Measurements from ENCODE around the gene NPNT. TPM values are rescaled to one million over a fixed set of nuclear protein-coding genes. Genes with fewer than 3 reads are reported as not detected.
"Not testable (repeated sequence)": the region's sequence is repeated elsewhere in the genome, so short reads cannot be mapped to it uniquely, and the experiment has no call there.

The NPNT gene
- 0.14 TPM in 1 of 2 replicates, not detected in the other for total RNA-seq

DNA sequence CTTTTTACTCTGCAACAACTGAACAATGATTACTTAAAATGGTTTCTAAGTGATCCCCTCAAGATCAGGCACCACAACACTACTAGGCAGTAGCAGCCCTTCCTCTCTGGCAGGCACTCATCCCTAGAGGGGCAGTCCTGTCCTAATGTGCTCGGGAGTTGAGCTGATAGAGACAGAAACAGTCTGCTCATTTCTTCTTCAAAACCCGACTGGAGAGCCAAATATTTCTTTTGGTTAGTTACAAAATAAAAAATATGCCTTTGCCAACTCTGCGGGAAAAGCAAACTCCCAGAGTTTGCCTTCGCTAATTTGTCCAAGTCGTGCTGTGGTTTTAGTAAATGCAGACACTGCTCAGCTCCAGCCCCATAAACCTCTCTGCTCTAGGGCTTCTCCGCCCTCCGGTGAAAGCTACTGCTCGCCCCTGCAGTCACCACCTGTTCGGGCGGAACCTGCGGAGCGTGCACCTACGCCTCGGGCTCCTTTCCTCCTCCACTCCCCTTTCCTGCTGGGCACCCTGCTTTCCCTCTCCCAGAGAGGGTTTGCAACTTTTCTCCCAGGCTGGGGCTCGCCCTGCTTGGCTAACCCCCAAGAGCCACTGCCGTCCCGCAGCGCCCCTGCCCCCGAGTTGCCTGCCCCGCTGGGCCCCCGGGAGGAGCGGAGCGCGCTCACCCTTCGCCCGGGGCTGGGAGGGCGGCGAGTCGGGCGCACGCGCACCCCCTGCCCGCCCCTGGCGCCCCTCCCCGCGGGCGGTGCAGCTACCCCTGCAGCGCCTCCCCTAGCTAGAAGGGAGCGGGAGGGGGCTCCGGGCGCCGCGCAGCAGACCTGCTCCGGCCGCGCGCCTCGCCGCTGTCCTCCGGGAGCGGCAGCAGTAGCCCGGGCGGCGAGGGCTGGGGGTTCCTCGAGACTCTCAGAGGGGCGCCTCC is at the start of gene NPNT:
NPNT (plus strand) TSS at position 812 of the 923 bp plus-strand sequence. CDS start 182 bp downstream, outside the sequence.
- Mint-ChIP-seq H3K36me3 (ENCODE audit: low read depth) (no peaks in the 10 kb centered on the region), H3K4me1 (ENCODE audit: low read depth) (peaks cover 10% of the 10 kb centered on the region), H3K27ac (peak within 1 kb of the TSS; percentile 62), H3K9me3 (no peaks in the 10 kb centered on the region), H3K4me3 (ENCODE audit: low read depth) (peak within 1 kb of the TSS; percentile 77), H3K27me3 (ENCODE audit: low read depth) (peaks cover 78% of the 10 kb centered on the region)
- no peak for DNase-seq (ENCODE audit: low spot score)
- intact Hi-C loops (cut with micrococcal nuclease), result loop anchor here (10.0 kb wide), 1 partner anchor 190 kb away; the partner anchor contains the start of genes GSTCD and INTS12

DNA sequence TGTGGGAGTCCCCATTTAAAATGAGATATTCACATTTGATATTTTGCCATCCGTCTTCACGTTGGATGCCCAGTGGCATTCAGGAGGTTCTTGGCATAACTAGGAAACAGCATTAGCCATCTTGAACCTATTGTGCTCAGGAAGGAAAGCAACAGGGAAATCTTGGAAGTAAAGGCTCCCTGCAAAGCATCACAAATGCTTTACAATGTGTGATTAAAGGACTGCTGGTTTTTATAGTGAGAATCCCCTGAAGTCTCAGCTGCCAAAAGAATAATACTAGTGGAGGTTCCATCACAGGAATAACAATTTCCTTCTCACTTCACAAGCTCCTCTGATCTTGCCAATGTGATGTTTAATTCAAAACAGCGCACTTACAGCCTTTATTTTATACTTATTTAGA is 49.7 kb upstream of the NPNT start:
- Mint-ChIP-seq H3K4me1 (ENCODE audit: low read depth) (no peaks in the 10 kb centered on the region), H3K4me3 (ENCODE audit: low read depth) (no peak overlapping the region)
- intact Hi-C loops (cut with micrococcal nuclease), result no loop called here

DNA sequence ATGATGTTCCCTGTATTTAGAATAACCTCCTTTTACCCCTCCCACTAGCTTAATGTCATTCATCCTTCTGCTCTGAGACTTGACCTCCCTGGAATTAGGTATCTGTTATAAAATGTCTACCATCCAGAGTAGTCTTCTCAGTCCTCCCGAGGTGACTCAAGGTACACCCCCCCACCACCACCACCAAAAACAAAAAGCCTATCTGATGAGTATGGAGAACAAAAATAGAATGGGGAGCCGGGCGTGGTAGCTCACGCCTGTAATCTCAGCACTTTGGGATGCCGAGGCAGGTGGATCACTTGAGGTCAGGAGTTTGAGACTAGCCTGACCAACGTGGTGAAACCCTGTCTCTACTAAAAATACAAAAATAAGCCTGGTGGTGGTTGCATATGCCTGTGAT is 46.9 kb upstream of the NPNT start:
- H3K27me3 Mint-ChIP-seq (ENCODE audit: low read depth); H3K9me3 Mint-ChIP-seq; DNase-seq (ENCODE audit: low spot score); H3K4me1 Mint-ChIP-seq (ENCODE audit: low read depth); intact Hi-C loops (cut with micrococcal nuclease); H3K27ac Mint-ChIP-seq; H3K4me3 Mint-ChIP-seq (ENCODE audit: low read depth); H3K36me3 Mint-ChIP-seq (ENCODE audit: low read depth): not testable (repeated sequence)

More for the DNA sequence above, 49.7 kb upstream of the NPNT start:
- no peak for DNase-seq (ENCODE audit: low spot score)
- no peaks in the 10 kb centered on the region for H3K9me3 Mint-ChIP-seq
- no peaks in the 10 kb centered on the region for H3K27me3 Mint-ChIP-seq (ENCODE audit: low read depth)
- H3K36me3 Mint-ChIP-seq (ENCODE audit: low read depth), result peaks cover 6% of the 10 kb centered on the region
- no peak overlapping the region for H3K27ac Mint-ChIP-seq

GRCh38 chr4:105851196-105851595 is 44.1 kb upstream of the NPNT start:
- Mint-ChIP-seq H3K27me3 (ENCODE audit: low read depth) (no peaks in the 10 kb centered on the region), H3K36me3 (ENCODE audit: low read depth) (no peaks in the 10 kb centered on the region), H3K4me1 (ENCODE audit: low read depth) (no peaks in the 10 kb centered on the region), H3K9me3 (peaks cover 15% of the 10 kb centered on the region), H3K27ac (no peak overlapping the region), H3K4me3 (ENCODE audit: low read depth) (no peak overlapping the region)
- DNase-seq (ENCODE audit: low spot score), result no peak
- intact Hi-C loops (cut with micrococcal nuclease), result no loop called here

- intact Hi-C loops (cut with micrococcal nuclease); H3K36me3 Mint-ChIP-seq (ENCODE audit: low read depth); H3K27me3 Mint-ChIP-seq (ENCODE audit: low read depth); DNase-seq (ENCODE audit: low spot score); H3K4me3 Mint-ChIP-seq (ENCODE audit: low read depth); H3K27ac Mint-ChIP-seq; H3K4me1 Mint-ChIP-seq (ENCODE audit: low read depth): not testable (repeated sequence)
- peaks cover 15% of the 10 kb centered on the region for H3K9me3 Mint-ChIP-seq
Observed at GRCh38 chr4:105852230-105852629, 43.0 kb upstream of the NPNT start.

DNA sequence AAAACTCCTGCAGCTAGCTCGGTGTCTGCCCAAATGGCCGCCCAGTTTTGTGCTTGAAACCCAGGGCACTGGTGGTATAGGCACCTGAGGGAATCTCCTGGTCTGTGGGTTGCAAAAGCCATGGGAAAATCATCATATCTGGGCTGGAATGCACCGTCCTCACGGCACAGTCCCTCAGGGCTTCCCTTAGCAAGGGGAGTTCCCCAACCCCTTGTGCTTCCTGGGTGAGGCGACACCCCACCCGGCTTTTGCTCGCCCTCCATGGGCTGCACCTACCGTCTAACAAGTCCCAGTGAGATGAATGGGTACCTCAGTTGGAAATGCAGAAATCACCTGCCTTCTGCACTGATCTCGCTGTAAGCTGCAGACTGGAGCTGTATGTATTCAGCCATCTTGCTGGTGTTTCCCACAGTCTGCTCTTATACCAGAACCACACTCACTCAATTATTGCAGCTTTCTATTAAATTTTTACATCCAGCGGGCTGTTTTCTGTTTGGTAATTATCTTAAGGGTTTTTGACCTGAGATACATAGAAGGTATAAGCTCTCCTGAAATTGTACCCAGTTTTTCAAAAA is 36.7 kb upstream of the NPNT start:
- H3K4me1 Mint-ChIP-seq (ENCODE audit: low read depth), result no peaks in the 10 kb centered on the region
- H3K27ac Mint-ChIP-seq, result no peak overlapping the region
- H3K36me3 Mint-ChIP-seq (ENCODE audit: low read depth), result no peaks in the 10 kb centered on the region
- no peaks in the 10 kb centered on the region for H3K27me3 Mint-ChIP-seq (ENCODE audit: low read depth)
- H3K9me3 Mint-ChIP-seq, result peaks cover 24% of the 10 kb centered on the region
- DNase-seq (ENCODE audit: low spot score), result no peak
- intact Hi-C loops (cut with micrococcal nuclease), result no loop called here
- no peak overlapping the region for H3K4me3 Mint-ChIP-seq (ENCODE audit: low read depth)

DNA sequence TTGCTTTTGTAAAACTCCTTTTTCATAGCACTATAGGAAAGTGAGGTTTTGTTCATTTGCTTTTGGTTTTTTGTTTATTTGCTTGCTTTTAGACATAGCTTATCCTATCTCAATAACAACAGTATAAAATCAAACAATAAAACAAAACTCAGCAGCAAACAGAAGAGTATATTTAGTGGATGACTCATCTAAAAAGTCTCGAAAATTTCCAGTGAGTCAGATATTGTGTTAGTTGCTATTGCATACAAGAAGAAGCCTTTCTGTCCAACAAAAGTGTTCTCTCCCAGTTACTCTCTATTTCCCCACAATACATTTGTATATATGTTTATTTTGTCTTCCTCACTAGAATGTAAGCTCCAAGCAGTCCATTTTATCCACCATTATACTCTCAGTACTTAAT is 36.0 kb upstream of the NPNT start:
- Mint-ChIP-seq H3K27ac (no peak overlapping the region), H3K4me3 (ENCODE audit: low read depth) (no peak overlapping the region), H3K27me3 (ENCODE audit: low read depth) (no peaks in the 10 kb centered on the region), H3K4me1 (ENCODE audit: low read depth) (no peaks in the 10 kb centered on the region), H3K9me3 (peaks cover 21% of the 10 kb centered on the region), H3K36me3 (ENCODE audit: low read depth) (no peaks in the 10 kb centered on the region)
- DNase-seq (ENCODE audit: low spot score), result no peak
- intact Hi-C loops (cut with micrococcal nuclease), result no loop called here

DNA sequence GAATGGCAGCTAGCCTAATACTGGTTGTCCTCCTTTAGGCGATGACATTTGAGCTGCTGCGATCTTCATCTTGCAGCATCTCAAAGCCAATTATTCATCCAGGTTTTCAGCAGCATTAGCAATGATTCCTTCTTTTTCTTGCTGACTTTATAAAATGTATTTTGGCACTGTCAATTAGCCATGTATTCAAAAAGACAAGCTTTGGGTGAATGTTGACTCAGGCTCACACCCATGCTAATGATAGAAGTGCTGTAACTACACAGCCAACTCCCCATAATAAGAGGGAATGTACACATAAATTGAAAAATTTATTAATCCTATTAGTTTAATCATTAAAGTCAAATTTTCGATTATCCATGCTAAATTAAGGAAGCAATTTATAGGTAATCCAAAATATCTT is 24.3 kb upstream of the NPNT start:
- DNase-seq (ENCODE audit: low spot score), result no peak
- Mint-ChIP-seq H3K36me3 (ENCODE audit: low read depth) (no peaks in the 10 kb centered on the region), H3K27ac (no peak overlapping the region), H3K4me3 (ENCODE audit: low read depth) (no peak overlapping the region), H3K4me1 (ENCODE audit: low read depth) (no peaks in the 10 kb centered on the region), H3K9me3 (no peaks in the 10 kb centered on the region), H3K27me3 (ENCODE audit: low read depth) (no peaks in the 10 kb centered on the region)
- intact Hi-C loops (cut with micrococcal nuclease), result loop anchor here (2.0 kb wide), 1 partner anchor 42 kb away; no protein-coding TSS in a partner anchor

- no peak for DNase-seq (ENCODE audit: low spot score)
- Mint-ChIP-seq H3K4me3 (ENCODE audit: low read depth) (no peak overlapping the region), H3K27ac (no peak overlapping the region), H3K9me3 (no peaks in the 10 kb centered on the region), H3K4me1 (ENCODE audit: low read depth) (no peaks in the 10 kb centered on the region), H3K27me3 (ENCODE audit: low read depth) (no peaks in the 10 kb centered on the region), H3K36me3 (ENCODE audit: low read depth) (no peaks in the 10 kb centered on the region)
- intact Hi-C loops (cut with micrococcal nuclease), result loop anchor here (2.0 kb wide), 1 partner anchor 41 kb away; no protein-coding TSS in a partner anchor
Observed at GRCh38 chr4:105871997-105872396, 23.3 kb upstream of the NPNT start.

DNA sequence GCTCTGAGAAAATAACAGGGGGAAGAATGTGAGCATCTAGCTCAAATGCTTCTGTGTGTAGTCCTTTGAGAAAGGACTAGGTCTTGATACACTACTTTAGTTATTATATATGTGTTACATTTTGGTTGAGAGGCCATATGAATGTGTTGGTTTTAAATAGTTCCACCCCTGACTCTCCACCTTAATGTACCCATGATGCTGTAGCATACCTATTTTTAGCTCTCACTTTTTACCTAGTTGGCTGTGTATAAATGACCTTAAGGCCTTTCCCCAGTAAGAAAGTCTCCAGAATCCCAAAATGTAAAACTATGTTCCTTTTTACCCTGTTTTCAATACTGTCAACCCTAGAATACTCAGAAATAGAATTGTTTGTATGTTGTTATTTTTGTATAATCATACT is 20.0 kb upstream of the NPNT start:
- no peak overlapping the region for H3K27ac Mint-ChIP-seq
- DNase-seq (ENCODE audit: low spot score), result no peak
- no peaks in the 10 kb centered on the region for H3K27me3 Mint-ChIP-seq (ENCODE audit: low read depth)
- H3K4me1 Mint-ChIP-seq (ENCODE audit: low read depth), result no peaks in the 10 kb centered on the region
- intact Hi-C loops (cut with micrococcal nuclease), result no loop called here
- H3K36me3 Mint-ChIP-seq (ENCODE audit: low read depth), result no peaks in the 10 kb centered on the region
- H3K4me3 Mint-ChIP-seq (ENCODE audit: low read depth), result no peak overlapping the region
- H3K9me3 Mint-ChIP-seq, result no peaks in the 10 kb centered on the region

GRCh38 chr4:105878668-105879067 is 16.6 kb upstream of the NPNT start:
- H3K27ac Mint-ChIP-seq, result no peak overlapping the region
- intact Hi-C loops (cut with micrococcal nuclease), result no loop called here
- DNase-seq (ENCODE audit: low spot score), result no peak
- no peaks in the 10 kb centered on the region for H3K9me3 Mint-ChIP-seq
- H3K4me1 Mint-ChIP-seq (ENCODE audit: low read depth), result no peaks in the 10 kb centered on the region
- H3K4me3 Mint-ChIP-seq (ENCODE audit: low read depth), result no peak overlapping the region
- H3K27me3 Mint-ChIP-seq (ENCODE audit: low read depth), result no peaks in the 10 kb centered on the region
- H3K36me3 Mint-ChIP-seq (ENCODE audit: low read depth), result no peaks in the 10 kb centered on the region

- intact Hi-C loops (cut with micrococcal nuclease), result no loop called here
- H3K4me1 Mint-ChIP-seq (ENCODE audit: low read depth), result no peaks in the 10 kb centered on the region
- no peak overlapping the region for H3K27ac Mint-ChIP-seq
- no peak overlapping the region for H3K4me3 Mint-ChIP-seq (ENCODE audit: low read depth)
- no peak for DNase-seq (ENCODE audit: low spot score)
- no peaks in the 10 kb centered on the region for H3K36me3 Mint-ChIP-seq (ENCODE audit: low read depth)
- no peaks in the 10 kb centered on the region for H3K9me3 Mint-ChIP-seq
- H3K27me3 Mint-ChIP-seq (ENCODE audit: low read depth), result peaks cover 18% of the 10 kb centered on the region
Observed at GRCh38 chr4:105887508-105887907, 7.8 kb upstream of the NPNT start.
